Peyer's patch (tissue), 4 donors: ENCODE measurements around the gene RAB20. TPM values are rescaled to one million over a fixed set of nuclear protein-coding genes. Genes with fewer than 3 reads are reported as not detected.
"Not testable (repeated sequence)": the region's sequence is repeated elsewhere in the genome, so short reads cannot be mapped to it uniquely, and the experiment has no call there.

Experiments used
- DNase-seq, 3 donors: peaks; one replicate each; pipeline ENCODE4 v3.0.0-alpha.2; 2017 to 2019
- H3K27ac ChIP-seq, 4 donors: fragments of 200-600 bp; sonication (generic); one replicate each; pipeline ENCODE4 v1.5.1; 2016 to 2019
- H3K27me3 ChIP-seq, 2 donors: fragments of 200-600 bp; sonication (generic); one replicate each; pipeline ENCODE4 v1.5.1; 2019
- H3K36me3 ChIP-seq, 3 donors: fragments of 200-600 bp; sonication (generic); one replicate each; pipeline ENCODE4 v1.5.1; 2016 to 2019
- H3K4me1 ChIP-seq, 4 donors: fragments of 200-600 bp; sonication (generic); one replicate each; pipeline ENCODE4 v1.5.1; 2016 to 2019
- H3K4me3 ChIP-seq, 4 donors: fragments of 200-600 bp; sonication (generic); 1 replicate in 3 of 4; 2 replicates in 1 of 4; pipeline ENCODE4 v1.5.1; 2016 to 2019; ENCODE audit warnings: mild to moderate bottlenecking in 1 of 4
- H3K9me3 ChIP-seq, 4 donors: fragments of 200-600 bp; sonication (generic); one replicate each; pipeline ENCODE4 v1.5.1; 2016 to 2019; ENCODE audit warnings: mild to moderate bottlenecking in 1 of 4
- CTCF ChIP-seq, 6 experiments: fragments of 450-650 bp in 4 of 6; fragments of 200-600 bp in 2 of 6; sonication (generic) in 1 of 6; IDR thresholded peaks; one replicate each; pipeline ENCODE4 v1.5.1; 2017 to 2019; ENCODE audit warnings: antibody characterized with exemption in 6 of 6, mild to moderate bottlenecking in 3 of 6, moderate library complexity in 1 of 6
- POLR2A ChIP-seq, 2 donors: fragments of 450-650 bp; IDR thresholded peaks; one replicate each; pipeline ENCODE4 v1.5.1; 2017; ENCODE audit warnings: antibody characterized with exemption in 2 of 2, mild to moderate bottlenecking in 2 of 2, moderate library complexity in 2 of 2
- total RNA-seq, 4 donors: library from RNA; depleted of rRNA; stranded (reverse); fragments of >200 nt; gene quantifications; one replicate each; pipeline ENCODE4 v1.1.0, GENCODE V29; 2016

RAB20 gene
- total RNA-seq, 4 donors from 2014 or later = 15.7 to 69.1 (median 62.2) TPM

GRCh38 chr13:110499621-110500281, 61.8 kb downstream of the RAB20 start:
- Histone ChIP-seq H3K27me3 (no peaks in the 10 kb centered on the region), H3K9me3 (no peaks in the 10 kb centered on the region), H3K4me3 (no peak overlapping the region), H3K36me3 (peaks cover 0 to 65% (median 0%) of the 10 kb centered on the region in 3 donors), H3K27ac (no peak overlapping the region), H3K4me1 (peaks cover 0 to 14% (median 0%) of the 10 kb centered on the region in 4 donors)
- TF ChIP-seq POLR2A (IDR thresholded peaks at IDR 0.05) = no peak
- no peak for DNase-seq

DNA sequence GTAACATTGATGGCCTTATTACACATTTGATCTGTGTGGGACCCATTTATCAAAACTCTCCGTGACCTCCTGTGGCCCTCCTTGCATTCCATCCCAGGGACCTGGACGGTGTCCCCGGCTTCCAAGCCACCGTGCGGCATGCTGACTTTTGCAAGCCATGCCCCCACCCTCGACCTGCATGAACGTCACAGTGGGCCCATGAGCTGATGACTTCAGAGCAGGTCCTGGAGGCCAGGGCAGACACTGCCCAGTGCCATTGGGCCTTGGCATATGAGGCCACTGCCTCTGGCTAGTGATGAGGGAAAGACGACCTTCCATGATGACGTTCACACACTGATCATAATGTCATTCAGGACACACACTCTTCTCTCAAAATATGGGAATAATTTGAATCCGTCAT, 62.8 kb downstream of the RAB20 start:
- H3K36me3 ChIP-seq = peaks cover 0 to 57% (median 0%) of the 10 kb centered on the region in 3 donors
- no peaks in the 10 kb centered on the region for H3K27me3 ChIP-seq
- no peak for DNase-seq
- TF ChIP-seq CTCF (IDR thresholded peaks at IDR 0.05) (no peak), POLR2A (IDR thresholded peaks at IDR 0.05) (no peak)
- no peak overlapping the region for H3K27ac ChIP-seq
- H3K4me3 ChIP-seq = no peak overlapping the region
- peaks cover 0 to 4% (median 0%) of the 10 kb centered on the region in 4 donors for H3K4me1 ChIP-seq
- no peaks in the 10 kb centered on the region for H3K9me3 ChIP-seq

DNA sequence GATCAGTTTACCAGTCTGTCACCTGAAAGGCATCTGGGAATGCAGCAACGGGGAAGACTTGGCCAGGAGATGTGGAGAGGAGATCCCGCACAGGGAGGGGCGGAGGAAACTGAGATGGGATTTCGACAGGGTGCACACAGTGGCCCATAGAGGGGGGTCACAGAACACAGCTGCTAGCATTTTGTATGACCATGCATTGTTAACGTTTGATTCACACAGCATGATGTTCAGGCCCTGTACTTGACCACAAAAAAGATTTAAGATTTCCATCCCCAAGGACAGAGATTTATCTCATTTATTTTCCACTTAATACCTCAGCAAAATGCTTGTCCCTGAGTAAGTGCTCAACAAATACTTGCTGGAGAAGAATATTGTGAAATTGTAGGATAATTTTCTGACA, 63.2 kb downstream of the RAB20 start:
- H3K9me3 ChIP-seq = no peaks in the 10 kb centered on the region
- TF ChIP-seq CTCF (IDR thresholded peaks at IDR 0.05) (no peak), POLR2A (IDR thresholded peaks at IDR 0.05) (no peak)
- peaks cover 0 to 53% (median 0%) of the 10 kb centered on the region in 3 donors for H3K36me3 ChIP-seq
- DNase-seq = no peak
- no peak overlapping the region for H3K4me3 ChIP-seq
- H3K27ac ChIP-seq = no peak overlapping the region
- H3K4me1 ChIP-seq = no peaks in the 10 kb centered on the region
- H3K27me3 ChIP-seq = no peaks in the 10 kb centered on the region

GRCh38 chr13:110497896-110498295, 63.6 kb downstream of the RAB20 start:
- H3K4me3 ChIP-seq, H3K27ac ChIP-seq, DNase-seq, H3K4me1 ChIP-seq, H3K9me3 ChIP-seq, H3K27me3 ChIP-seq: not testable (repeated sequence)
- H3K36me3 ChIP-seq = peaks cover 0 to 50% (median 0%) of the 10 kb centered on the region in 3 donors

DNA sequence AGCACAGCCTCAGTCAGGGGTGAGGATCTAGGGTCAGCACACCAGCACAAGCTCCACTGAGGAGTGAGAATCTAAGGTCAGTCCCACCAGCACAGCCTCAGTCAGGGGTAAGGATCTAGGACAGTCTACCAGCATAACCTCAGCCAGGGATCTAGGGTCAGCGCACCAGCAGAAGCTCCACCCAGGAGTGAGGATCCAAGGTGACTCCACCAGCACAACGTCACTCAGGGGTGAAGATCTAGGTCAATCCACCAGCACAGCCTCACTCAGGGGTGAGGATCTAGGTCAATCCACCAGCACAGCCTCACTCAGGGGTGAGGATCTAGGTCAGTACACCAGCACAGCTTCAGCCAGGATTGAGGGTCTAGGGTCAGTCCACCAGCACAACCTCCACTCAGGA, 64.5 kb downstream of the RAB20 start:
- no peaks in the 10 kb centered on the region for H3K4me1 ChIP-seq
- H3K9me3 ChIP-seq = no peaks in the 10 kb centered on the region
- no peak overlapping the region for H3K27ac ChIP-seq
- H3K36me3 ChIP-seq = peaks cover 0 to 47% (median 0%) of the 10 kb centered on the region in 3 donors
- DNase-seq = no peak
- no peaks in the 10 kb centered on the region for H3K27me3 ChIP-seq
- H3K4me3 ChIP-seq = no peak overlapping the region
- no peak for TF ChIP-seq CTCF (IDR thresholded peaks at IDR 0.05)
- no peak for TF ChIP-seq POLR2A (IDR thresholded peaks at IDR 0.05)

DNA sequence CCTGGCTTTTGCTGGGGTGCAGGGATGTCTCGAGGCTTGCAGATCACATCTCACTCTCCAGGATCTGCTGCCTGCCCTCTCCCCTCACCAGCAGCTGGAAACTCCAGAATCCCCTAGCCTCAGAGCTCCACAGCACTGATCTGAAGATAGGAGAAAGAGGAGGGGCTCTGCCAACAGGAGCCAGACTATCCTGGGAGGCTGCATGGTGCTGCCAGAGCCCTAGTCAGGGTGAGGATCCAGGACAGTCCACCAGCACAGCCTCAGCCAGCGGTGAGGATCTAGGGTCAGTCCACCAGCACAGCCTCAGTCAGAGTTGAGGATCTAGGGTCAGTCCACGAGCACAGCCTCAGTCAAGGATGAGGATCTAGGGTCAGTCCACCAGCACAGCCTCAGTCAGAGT, 65.2 kb downstream of the RAB20 start:
- no peaks in the 10 kb centered on the region for H3K27me3 ChIP-seq
- no peak for DNase-seq
- TF ChIP-seq CTCF (IDR thresholded peaks at IDR 0.05) (no peak), POLR2A (IDR thresholded peaks at IDR 0.05) (no peak)
- no peak overlapping the region for H3K4me3 ChIP-seq
- H3K9me3 ChIP-seq = no peaks in the 10 kb centered on the region
- no peak overlapping the region for H3K27ac ChIP-seq
- H3K4me1 ChIP-seq = no peaks in the 10 kb centered on the region
- peaks cover 0 to 47% (median 0%) of the 10 kb centered on the region in 3 donors for H3K36me3 ChIP-seq

GRCh38 chr13:110495881-110496280, 65.6 kb downstream of the RAB20 start:
- Histone ChIP-seq H3K4me3 (no peak overlapping the region), H3K9me3 (no peaks in the 10 kb centered on the region), H3K27me3 (no peaks in the 10 kb centered on the region), H3K27ac (no peak overlapping the region), H3K4me1 (no peaks in the 10 kb centered on the region), H3K36me3 (peaks cover 0 to 47% (median 0%) of the 10 kb centered on the region in 3 donors)
- DNase-seq = no peak
- no peak for TF ChIP-seq POLR2A (IDR thresholded peaks at IDR 0.05)
- no peak for TF ChIP-seq CTCF (IDR thresholded peaks at IDR 0.05)
